Fibroblast of lung (primary cell): ENCODE results near the gene HRH1. TPM values are rescaled to one million over a fixed set of nuclear protein-coding genes. Genes with fewer than 3 reads are reported as not detected.

Experiments
- DNase-seq, 2 donors: peaks; one replicate each; pipeline versions ENCODE4 v3.0.0 to v3.0.0-alpha.2; 2010; ENCODE audit warnings: low read depth in 2 of 2
- H2AFZ ChIP-seq: 2 replicates; pipeline ENCODE4 v1.5.1; 2012; ENCODE audit warnings: low read length, control low read depth, inconsistent platforms
- H3K27ac ChIP-seq: 2 replicates; pipeline ENCODE4 v1.5.1; 2011; ENCODE audit warnings: low read length, control low read depth; ENCODE audit not compliant: insufficient read depth
- H3K27me3 ChIP-seq: 2 replicates; pipeline ENCODE4 v1.5.1; 2011; ENCODE audit warnings: mild to moderate bottlenecking, low read length; ENCODE audit not compliant: control insufficient read depth, insufficient read depth
- H3K36me3 ChIP-seq: 2 replicates; pipeline ENCODE4 v1.5.1; 2011; ENCODE audit warnings: low read length; ENCODE audit not compliant: control insufficient read depth, insufficient read depth
- H3K4me1 ChIP-seq: 2 replicates; pipeline ENCODE4 v1.5.1; 2011; ENCODE audit warnings: low read length; ENCODE audit not compliant: control insufficient read depth, insufficient read depth; ENCODE audit errors: extremely low read depth
- H3K4me2 ChIP-seq: 2 replicates; pipeline ENCODE4 v1.5.1; 2011; ENCODE audit warnings: low read length, control low read depth; ENCODE audit not compliant: insufficient read depth; ENCODE audit errors: extremely low read depth
- H3K4me3 ChIP-seq, 4 experiments: fragments of 200-600 bp in 1 of 4; sonication (generic) in 1 of 4; replicated peaks in 1 of 4; 2 replicates each; pipeline ENCODE4 v1.5.1; 2011 to 2016; ENCODE audit warnings: low read length in 4 of 4, low read depth in 3 of 4, mild to moderate bottlenecking in 3 of 4, control low read depth in 2 of 4, inconsistent platforms in 1 of 4, mixed read lengths in 1 of 4; ENCODE audit not compliant: insufficient read depth in 1 of 4; ENCODE audit errors: control extremely low read depth in 1 of 4
- H3K79me2 ChIP-seq: 2 replicates; pipeline ENCODE4 v1.5.1; 2012; ENCODE audit warnings: mild to moderate bottlenecking, low read length, inconsistent platforms; ENCODE audit not compliant: control insufficient read depth, insufficient read depth
- H3K9ac ChIP-seq: 2 replicates; pipeline ENCODE4 v1.5.1; 2011; ENCODE audit warnings: mild to moderate bottlenecking, low read length, control low read depth; ENCODE audit not compliant: insufficient read depth
- H3K9me3 ChIP-seq: 2 replicates; pipeline ENCODE4 v1.5.1; 2012; ENCODE audit warnings: low read depth, low read length; ENCODE audit not compliant: control insufficient read depth, insufficient read depth
- H4K20me1 ChIP-seq: 2 replicates; pipeline ENCODE4 v1.5.1; 2011; ENCODE audit warnings: low read length; ENCODE audit not compliant: control insufficient read depth, insufficient read depth; ENCODE audit errors: extremely low read depth
- CTCF ChIP-seq, 2 donors: IDR thresholded peaks in 1 of 2; conservative IDR thresholded peaks in 1 of 2; 1 replicate in 1 of 2; 2 replicates in 1 of 2; pipeline ENCODE4 v1.5.1; 2011 to 2012; ENCODE audit warnings: low read length in 2 of 2, control low read depth in 1 of 2, inconsistent platforms in 1 of 2, low read depth in 1 of 2, mild to moderate bottlenecking in 1 of 2
- EZH2 ChIP-seq: IDR thresholded peaks from 2 replicates; pipeline ENCODE4 v1.5.1; 2012; ENCODE audit warnings: low read length, control low read depth, mild to moderate bottlenecking; ENCODE audit errors: missing control alignments
- polyA plus RNA-seq, 2 donors: library from polyadenylated mRNA; depleted of rRNA in 1 of 2; stranded (reverse) in 1 of 2; unstranded in 1 of 2; fragments of >200 nt; gene quantifications; 2 replicates each; pipeline ENCODE4 v1.2.1, GENCODE V29; 2011 to 2012; ENCODE audit warnings: missing spikeins in 1 of 2
- total RNA-seq: library from RNA; depleted of rRNA; stranded (reverse); fragments of >200 nt; gene quantifications from 2 replicates; pipeline ENCODE4 v1.2.1, GENCODE V29; 2014

The HRH1 gene
- total and polyA plus RNA-seq, 2 donors (not counting 1 experiment from before 2014, with no cell fraction given): 12.6 to 30.6 TPM

- H2AFZ ChIP-seq: no peak overlapping the region
- H4K20me1 ChIP-seq: no peaks in the 10 kb centered on the region
- DNase-seq: no peak
- H3K4me3 ChIP-seq: no peak overlapping the region
- H3K4me1 ChIP-seq: no peaks in the 10 kb centered on the region
- H3K4me2 ChIP-seq: no peak overlapping the region
- TF ChIP-seq CTCF (conservative IDR thresholded peaks at IDR 0.05 in 1 of 2, IDR thresholded peaks at IDR 0.05 in 1 of 2; ENCODE audit: low read depth in 1 of 2, low read length in 2 of 2): no peak
- TF ChIP-seq EZH2: no peak
- H3K27me3 ChIP-seq: no peaks in the 10 kb centered on the region
- H3K9ac ChIP-seq: no peak overlapping the region
- no peaks in the 10 kb centered on the region for H3K9me3 ChIP-seq
- peaks cover 4% of the 10 kb centered on the region for H3K79me2 ChIP-seq
- H3K27ac ChIP-seq: no peak overlapping the region
- peaks cover 3% of the 10 kb centered on the region for H3K36me3 ChIP-seq
These were observed 142.8 kb downstream of the HRH1 start for GRCh38 chr3:11297126-11297525.

- H3K27me3 ChIP-seq: no peaks in the 10 kb centered on the region
- no peak overlapping the region for H3K27ac ChIP-seq
- H3K4me2 ChIP-seq: no peak overlapping the region
- no peaks in the 10 kb centered on the region for H3K9me3 ChIP-seq
- no peak overlapping the region for H3K9ac ChIP-seq
- H3K36me3 ChIP-seq: peaks cover 4% of the 10 kb centered on the region
- peaks cover 4% of the 10 kb centered on the region for H3K79me2 ChIP-seq
- DNase-seq: peak; percentile 30 to 70
- TF ChIP-seq CTCF (conservative IDR thresholded peaks at IDR 0.05 in 1 of 2, IDR thresholded peaks at IDR 0.05 in 1 of 2; ENCODE audit: low read depth in 1 of 2, low read length in 2 of 2): no peak
- no peak for TF ChIP-seq EZH2
- no peaks in the 10 kb centered on the region for H3K4me1 ChIP-seq
- H3K4me3 ChIP-seq: no peak overlapping the region
- no peak overlapping the region for H2AFZ ChIP-seq
- no peaks in the 10 kb centered on the region for H4K20me1 ChIP-seq
These were observed 146.7 kb downstream of the HRH1 start for GRCh38 chr3:11300970-11301369.

- no peaks in the 10 kb centered on the region for H3K27me3 ChIP-seq
- DNase-seq: no peak
- H2AFZ ChIP-seq: no peak overlapping the region
- no peak overlapping the region for H3K27ac ChIP-seq
- H3K36me3 ChIP-seq: peaks cover 10% of the 10 kb centered on the region
- H3K4me1 ChIP-seq: no peaks in the 10 kb centered on the region
- no peak overlapping the region for H3K4me3 ChIP-seq
- no peaks in the 10 kb centered on the region for H4K20me1 ChIP-seq
- H3K4me2 ChIP-seq: no peak overlapping the region
- no peak overlapping the region for H3K9ac ChIP-seq
- TF ChIP-seq CTCF (conservative IDR thresholded peaks at IDR 0.05 in 1 of 2, IDR thresholded peaks at IDR 0.05 in 1 of 2; ENCODE audit: low read depth in 1 of 2, low read length in 2 of 2) (no peak), EZH2 (no peak)
- H3K9me3 ChIP-seq: no peaks in the 10 kb centered on the region
- no peaks in the 10 kb centered on the region for H3K79me2 ChIP-seq
These were observed 148.2 kb downstream of the HRH1 start for GRCh38 chr3:11302444-11302843.
